ENCODE results near the gene UBFD1. TPM values are rescaled to one million over a fixed set of nuclear protein-coding genes. Genes with fewer than 3 reads are reported as not detected.
"Not testable (repeated sequence)": the region's sequence is repeated elsewhere in the genome, so short reads cannot be mapped to it uniquely, and the experiment has no call there.

UBFD1 gene
- total RNA-seq, 1 experiment from 2014 or later = 64.3 TPM

- no peaks in the 10 kb centered on the region for H3K4me1 ChIP-seq
- no peak overlapping the region for H3K4me3 ChIP-seq
- H3K9me3 ChIP-seq (replicated peaks) = no peaks in the 10 kb centered on the region
- no peaks in the 10 kb centered on the region for H3K27me3 ChIP-seq
- DNase-seq = no peak
- H3K27ac ChIP-seq = no peak overlapping the region
- peaks cover 28% of the 10 kb centered on the region for H3K36me3 ChIP-seq
Observed at GRCh38 chr16:23571895-23572294, 14.4 kb downstream of the UBFD1 start.

GRCh38 chr16:23572394-23572793 is 14.9 kb downstream of the UBFD1 start:
- Histone ChIP-seq H3K36me3 (peaks cover 23% of the 10 kb centered on the region), H3K4me3 (no peak overlapping the region), H3K9me3 (replicated peaks) (no peaks in the 10 kb centered on the region), H3K4me1 (no peaks in the 10 kb centered on the region), H3K27me3 (no peaks in the 10 kb centered on the region), H3K27ac (no peak overlapping the region)
- peak; percentile 10 to 34 for DNase-seq

GRCh38 chr16:23573817-23574216 is 16.3 kb downstream of the UBFD1 start:
- Histone ChIP-seq H3K27me3 (no peaks in the 10 kb centered on the region), H3K36me3 (peaks cover 15% of the 10 kb centered on the region), H3K9me3 (replicated peaks) (no peaks in the 10 kb centered on the region), H3K4me3 (no peak overlapping the region), H3K27ac (no peak overlapping the region), H3K4me1 (no peaks in the 10 kb centered on the region)
- DNase-seq = no peak

- Histone ChIP-seq H3K4me1 (no peaks in the 10 kb centered on the region), H3K36me3 (peaks cover 18% of the 10 kb centered on the region), H3K27ac (no peak overlapping the region), H3K27me3 (no peaks in the 10 kb centered on the region), H3K4me3 (no peak overlapping the region), H3K9me3 (replicated peaks) (no peaks in the 10 kb centered on the region)
- no peak for DNase-seq
Observed at GRCh38 chr16:23575834-23576233, 18.3 kb downstream of the UBFD1 start.

GRCh38 chr16:23577493-23577892 is 20.0 kb downstream of the UBFD1 start:
- no peak for DNase-seq
- no peaks in the 10 kb centered on the region for H3K4me1 ChIP-seq
- no peaks in the 10 kb centered on the region for H3K9me3 ChIP-seq (replicated peaks)
- H3K4me3 ChIP-seq = no peak overlapping the region
- H3K27ac ChIP-seq = no peak overlapping the region
- peaks cover 24% of the 10 kb centered on the region for H3K36me3 ChIP-seq
- H3K27me3 ChIP-seq = no peaks in the 10 kb centered on the region

GRCh38 chr16:23578101-23578830 is 20.7 kb downstream of the UBFD1 start:
- H3K4me1 ChIP-seq = no peaks in the 10 kb centered on the region
- DNase-seq = no peak
- H3K27ac ChIP-seq = no peak overlapping the region
- no peaks in the 10 kb centered on the region for H3K9me3 ChIP-seq (replicated peaks)
- no peak overlapping the region for H3K4me3 ChIP-seq
- peaks cover 18% of the 10 kb centered on the region for H3K36me3 ChIP-seq
- H3K27me3 ChIP-seq = no peaks in the 10 kb centered on the region

GRCh38 chr16:23579371-23579770 is 21.8 kb downstream of the UBFD1 start:
- no peak for DNase-seq
- no peaks in the 10 kb centered on the region for H3K4me1 ChIP-seq
- peaks cover 19% of the 10 kb centered on the region for H3K36me3 ChIP-seq
- no peak overlapping the region for H3K27ac ChIP-seq
- H3K9me3 ChIP-seq (replicated peaks) = no peaks in the 10 kb centered on the region
- no peak overlapping the region for H3K4me3 ChIP-seq
- H3K27me3 ChIP-seq = no peaks in the 10 kb centered on the region

- no peaks in the 10 kb centered on the region for H3K4me1 ChIP-seq
- H3K4me3 ChIP-seq = no peak overlapping the region
- peaks cover 29% of the 10 kb centered on the region for H3K36me3 ChIP-seq
- no peaks in the 10 kb centered on the region for H3K27me3 ChIP-seq
- no peak overlapping the region for H3K27ac ChIP-seq
- no peaks in the 10 kb centered on the region for H3K9me3 ChIP-seq (replicated peaks)
- DNase-seq = no peak
Observed at GRCh38 chr16:23580391-23580790, 22.9 kb downstream of the UBFD1 start.

- Histone ChIP-seq H3K36me3 (peaks cover 35% of the 10 kb centered on the region), H3K4me3 (no peak overlapping the region), H3K4me1 (no peaks in the 10 kb centered on the region), H3K27me3 (no peaks in the 10 kb centered on the region), H3K9me3 (replicated peaks) (no peaks in the 10 kb centered on the region), H3K27ac (no peak overlapping the region)
- DNase-seq = no peak
Observed at GRCh38 chr16:23581764-23582163, 24.2 kb downstream of the UBFD1 start.

GRCh38 chr16:23583271-23583670 is 25.7 kb downstream of the UBFD1 start:
- not testable (repeated sequence) for DNase-seq; H3K27me3 ChIP-seq; H3K4me1 ChIP-seq; H3K9me3 ChIP-seq (replicated peaks); H3K27ac ChIP-seq; H3K4me3 ChIP-seq
- H3K36me3 ChIP-seq = peaks cover 42% of the 10 kb centered on the region

GRCh38 chr16:23584186-23585076 is 26.9 kb downstream of the UBFD1 start:
- no peaks in the 10 kb centered on the region for H3K9me3 ChIP-seq (replicated peaks)
- H3K27me3 ChIP-seq = no peaks in the 10 kb centered on the region
- no peak overlapping the region for H3K27ac ChIP-seq
- H3K4me3 ChIP-seq = no peak overlapping the region
- H3K4me1 ChIP-seq = no peaks in the 10 kb centered on the region
- H3K36me3 ChIP-seq = peaks cover 43% of the 10 kb centered on the region
- DNase-seq = no peak

GRCh38 chr16:23587726-23588125 is 30.2 kb downstream of the UBFD1 start:
- DNase-seq = no peak
- Histone ChIP-seq H3K27me3 (no peaks in the 10 kb centered on the region), H3K4me1 (no peaks in the 10 kb centered on the region), H3K9me3 (replicated peaks) (no peaks in the 10 kb centered on the region), H3K36me3 (peaks cover 51% of the 10 kb centered on the region), H3K27ac (no peak overlapping the region), H3K4me3 (no peak overlapping the region)

- Histone ChIP-seq H3K4me1 (no peaks in the 10 kb centered on the region; the same call in 1 of the 2 replicates), H3K9me3 (replicated peaks) (no peaks in the 10 kb centered on the region), H3K4me3 (no peak overlapping the region), H3K27me3 (no peaks in the 10 kb centered on the region), H3K36me3 (peaks cover 54% of the 10 kb centered on the region), H3K27ac (no peak overlapping the region)
- DNase-seq = no peak
Observed at GRCh38 chr16:23590181-23590580, 32.7 kb downstream of the UBFD1 start.

- Histone ChIP-seq H3K27ac (no peak overlapping the region), H3K27me3 (no peaks in the 10 kb centered on the region), H3K9me3 (replicated peaks) (no peaks in the 10 kb centered on the region), H3K4me1 (no peaks in the 10 kb centered on the region; the same call in 1 of the 2 replicates), H3K36me3 (peaks cover 36% of the 10 kb centered on the region), H3K4me3 (no peak overlapping the region)
- DNase-seq = no peak
Observed at GRCh38 chr16:23594186-23594585, 36.7 kb downstream of the UBFD1 start.

GRCh38 chr16:23595246-23595950 is 37.9 kb downstream of the UBFD1 start:
- no peaks in the 10 kb centered on the region; the same call in 1 of the 2 replicates for H3K4me1 ChIP-seq
- peak in 1 of 2 experiments; percentile 8 for DNase-seq
- H3K36me3 ChIP-seq = peaks cover 32% of the 10 kb centered on the region
- H3K27me3 ChIP-seq = no peaks in the 10 kb centered on the region
- H3K27ac ChIP-seq = peak overlapping the region; percentile 61
- H3K9me3 ChIP-seq (replicated peaks) = no peaks in the 10 kb centered on the region
- H3K4me3 ChIP-seq = peak overlapping the region; percentile 89
